Choroid plexus epithelial cell (primary cell): ENCODE measurements around the gene CROCC2.
"Not testable (repeated sequence)": the region's sequence is repeated elsewhere in the genome, so short reads cannot be mapped to it uniquely, and the experiment has no call there.

Experiments used
- DNase-seq: peaks from one replicate; pipeline ENCODE4 v3.0.0-alpha.2; 2010; ENCODE audit warnings: low read depth
- H3K4me3 ChIP-seq: 2 replicates; pipeline ENCODE4 v1.5.1; 2011; ENCODE audit warnings: low read depth, mild to moderate bottlenecking, control low read depth, low read length, moderate library complexity
- TF ChIP-seq, protein P1 (sequence below): conservative IDR thresholded peaks from 2 replicates; pipeline ENCODE4 v1.5.1; 2011; ENCODE audit warnings: low read depth, mild to moderate bottlenecking, control low read depth, inconsistent platforms, low read length, moderate library complexity

Gene CROCC2

DNA sequence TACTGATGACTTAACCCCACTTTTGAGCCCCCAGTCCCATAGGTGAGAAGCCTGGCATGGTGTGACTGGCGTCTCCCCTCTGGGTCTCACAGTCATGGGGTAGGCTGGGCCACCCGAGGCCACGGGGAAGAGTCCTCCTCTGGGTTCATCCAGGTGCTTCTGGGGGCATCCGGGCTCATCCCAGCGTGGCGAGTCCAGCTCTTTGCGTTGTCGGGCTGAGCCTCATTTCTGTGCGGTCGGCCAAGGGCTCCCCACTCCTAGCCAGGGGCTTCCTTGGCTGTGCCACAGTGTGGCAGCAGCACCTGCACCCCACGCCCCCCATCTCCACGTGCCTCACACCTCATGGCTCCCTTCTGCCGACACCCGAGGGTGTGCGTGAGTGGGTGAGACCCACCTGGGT lies 64.7 kb downstream of the CROCC2 start:
- DNase-seq = no peak

GRCh38 chr2:240972201-240972600 lies 66.1 kb downstream of the CROCC2 start:
- TF ChIP-seq, protein P1, sequence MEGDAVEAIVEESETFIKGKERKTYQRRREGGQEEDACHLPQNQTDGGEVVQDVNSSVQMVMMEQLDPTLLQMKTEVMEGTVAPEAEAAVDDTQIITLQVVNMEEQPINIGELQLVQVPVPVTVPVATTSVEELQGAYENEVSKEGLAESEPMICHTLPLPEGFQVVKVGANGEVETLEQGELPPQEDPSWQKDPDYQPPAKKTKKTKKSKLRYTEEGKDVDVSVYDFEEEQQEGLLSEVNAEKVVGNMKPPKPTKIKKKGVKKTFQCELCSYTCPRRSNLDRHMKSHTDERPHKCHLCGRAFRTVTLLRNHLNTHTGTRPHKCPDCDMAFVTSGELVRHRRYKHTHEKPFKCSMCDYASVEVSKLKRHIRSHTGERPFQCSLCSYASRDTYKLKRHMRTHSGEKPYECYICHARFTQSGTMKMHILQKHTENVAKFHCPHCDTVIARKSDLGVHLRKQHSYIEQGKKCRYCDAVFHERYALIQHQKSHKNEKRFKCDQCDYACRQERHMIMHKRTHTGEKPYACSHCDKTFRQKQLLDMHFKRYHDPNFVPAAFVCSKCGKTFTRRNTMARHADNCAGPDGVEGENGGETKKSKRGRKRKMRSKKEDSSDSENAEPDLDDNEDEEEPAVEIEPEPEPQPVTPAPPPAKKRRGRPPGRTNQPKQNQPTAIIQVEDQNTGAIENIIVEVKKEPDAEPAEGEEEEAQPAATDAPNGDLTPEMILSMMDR = no peak
- H3K4me3 ChIP-seq = no peak overlapping the region
- DNase-seq = no peak

More for the DNA sequence above, 64.7 kb downstream of the CROCC2 start:
- TF ChIP-seq, protein P1 = no peak
- H3K4me3 ChIP-seq = no peak overlapping the region

- TF ChIP-seq, protein P1 = no peak
- no peak for DNase-seq
- H3K4me3 ChIP-seq = no peak overlapping the region
Observed at GRCh38 chr2:240972636-240973521, 66.7 kb downstream of the CROCC2 start.

- DNase-seq = no peak
- H3K4me3 ChIP-seq = no peak overlapping the region
- TF ChIP-seq, protein P1 = no peak
Observed at GRCh38 chr2:240974771-240975572, 68.8 kb downstream of the CROCC2 start.

GRCh38 chr2:240975903-240976302 lies 69.8 kb downstream of the CROCC2 start:
- not testable (repeated sequence) for H3K4me3 ChIP-seq, DNase-seq

- TF ChIP-seq, protein P1 = no peak
- peak; percentile 42 for DNase-seq
- H3K4me3 ChIP-seq = no peak overlapping the region
Observed at GRCh38 chr2:240981280-240981679, 75.1 kb downstream of the CROCC2 start.

DNA sequence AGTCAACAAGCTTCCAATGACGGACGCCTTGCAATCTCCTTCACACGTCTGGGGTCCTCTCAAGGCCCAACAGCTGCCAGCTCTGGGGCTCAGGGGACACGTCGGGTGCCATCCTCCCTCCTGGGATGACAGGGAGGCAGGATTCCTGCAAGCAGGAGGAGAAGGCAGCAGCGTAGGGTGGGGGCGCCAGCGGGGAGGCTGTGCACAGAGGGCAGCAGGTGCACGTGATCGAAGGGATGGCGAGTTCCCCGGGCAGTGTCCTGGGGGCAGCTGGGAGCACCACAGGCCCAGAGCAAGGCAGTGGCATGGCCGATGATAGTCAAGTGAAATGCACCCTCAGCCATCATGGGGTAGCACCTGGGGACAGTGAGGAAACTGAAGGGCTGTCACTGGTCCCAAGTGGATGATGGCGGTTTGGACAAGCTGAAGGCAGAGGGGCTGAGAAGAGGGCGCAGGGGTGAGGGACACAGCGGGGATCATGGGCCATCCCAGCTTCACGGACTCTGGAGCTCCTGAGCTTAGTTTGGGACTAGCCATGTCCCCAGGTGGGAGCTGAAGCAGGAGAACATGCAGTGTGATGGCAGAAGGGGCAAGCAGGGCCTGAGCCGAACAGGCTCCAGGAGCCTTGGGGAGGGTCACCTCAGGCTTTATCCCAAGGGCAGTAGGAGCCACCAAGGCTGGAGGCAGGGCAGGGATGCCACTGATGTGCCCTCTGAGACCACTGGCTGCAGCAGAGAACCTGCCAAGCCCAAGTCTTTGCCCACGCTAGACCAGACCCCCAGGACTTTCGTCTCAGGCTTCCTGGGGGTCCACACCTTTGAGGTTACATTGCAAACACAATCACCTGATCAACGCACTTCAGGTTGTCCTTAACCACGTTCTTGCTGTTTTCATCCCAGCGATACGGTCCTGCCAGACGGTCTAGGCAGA lies 76.0 kb downstream of the CROCC2 start:
- TF ChIP-seq, protein P1 = no peak
- DNase-seq = no peak
- H3K4me3 ChIP-seq = no peak overlapping the region
